ENCODE results near the gene DGKD. TPM values are rescaled to one million over a fixed set of nuclear protein-coding genes. Genes with fewer than 3 reads are reported as not detected.

Gene DGKD
- total RNA-seq, 1 donor from 2014 or later: 49.5 TPM

GRCh38 chr2:233499928-233500327 lies 145.6 kb downstream of the DGKD start:
- no peak for DNase-seq (ENCODE audit: low spot score, unreplicated experiment)
- peaks cover 31% of the 10 kb centered on the region for H3K36me3 Mint-ChIP-seq (ENCODE audit: insufficient read depth)
- TF ChIP-seq CTCF (IDR thresholded peaks at IDR 0.05; ENCODE audit: unreplicated experiment): no peak
- no peak overlapping the region for H3K27ac Mint-ChIP-seq
- H3K4me3 Mint-ChIP-seq (ENCODE audit: low read depth): no peak overlapping the region
- no peaks in the 10 kb centered on the region for H3K27me3 Mint-ChIP-seq
- H3K4me1 Mint-ChIP-seq (ENCODE audit: low read depth): no peaks in the 10 kb centered on the region
- H3K9me3 Mint-ChIP-seq (ENCODE audit: low read depth): peaks cover 23% of the 10 kb centered on the region

- Mint-ChIP-seq H3K27ac (no peak overlapping the region), H3K27me3 (no peaks in the 10 kb centered on the region), H3K9me3 (ENCODE audit: low read depth) (peaks cover 37% of the 10 kb centered on the region), H3K36me3 (ENCODE audit: insufficient read depth) (peaks cover 43% of the 10 kb centered on the region), H3K4me3 (ENCODE audit: low read depth) (no peak overlapping the region), H3K4me1 (ENCODE audit: low read depth) (no peaks in the 10 kb centered on the region)
- DNase-seq (ENCODE audit: low spot score, unreplicated experiment): no peak
- TF ChIP-seq CTCF (IDR thresholded peaks at IDR 0.05; ENCODE audit: unreplicated experiment): no peak
These were observed 147.1 kb downstream of the DGKD start for GRCh38 chr2:233501198-233502076.

- Mint-ChIP-seq H3K9me3 (ENCODE audit: low read depth) (peaks cover 37% of the 10 kb centered on the region), H3K27ac (no peak overlapping the region), H3K4me3 (ENCODE audit: low read depth) (no peak overlapping the region), H3K27me3 (no peaks in the 10 kb centered on the region), H3K4me1 (ENCODE audit: low read depth) (no peaks in the 10 kb centered on the region), H3K36me3 (ENCODE audit: insufficient read depth) (peaks cover 49% of the 10 kb centered on the region)
- DNase-seq (ENCODE audit: low spot score, unreplicated experiment): no peak
- TF ChIP-seq CTCF (IDR thresholded peaks at IDR 0.05; ENCODE audit: unreplicated experiment): no peak
These were observed 149.2 kb downstream of the DGKD start for GRCh38 chr2:233503481-233503880.

- TF ChIP-seq CTCF (IDR thresholded peaks at IDR 0.05; ENCODE audit: unreplicated experiment): no peak
- H3K27ac Mint-ChIP-seq: no peak overlapping the region
- no peaks in the 10 kb centered on the region for H3K4me1 Mint-ChIP-seq (ENCODE audit: low read depth)
- no peak for DNase-seq (ENCODE audit: low spot score, unreplicated experiment)
- H3K9me3 Mint-ChIP-seq (ENCODE audit: low read depth): peaks cover 37% of the 10 kb centered on the region
- peaks cover 49% of the 10 kb centered on the region for H3K36me3 Mint-ChIP-seq (ENCODE audit: insufficient read depth)
- no peak overlapping the region for H3K4me3 Mint-ChIP-seq (ENCODE audit: low read depth)
- H3K27me3 Mint-ChIP-seq: no peaks in the 10 kb centered on the region
These were observed 149.8 kb downstream of the DGKD start for GRCh38 chr2:233503947-233504637.

- Mint-ChIP-seq H3K4me1 (ENCODE audit: low read depth) (no peaks in the 10 kb centered on the region), H3K27ac (no peak overlapping the region), H3K9me3 (ENCODE audit: low read depth) (no peaks in the 10 kb centered on the region), H3K4me3 (ENCODE audit: low read depth) (no peak overlapping the region), H3K27me3 (no peaks in the 10 kb centered on the region), H3K36me3 (ENCODE audit: insufficient read depth) (peaks cover 17% of the 10 kb centered on the region)
- TF ChIP-seq CTCF (IDR thresholded peaks at IDR 0.05; ENCODE audit: unreplicated experiment): no peak
- no peak for DNase-seq (ENCODE audit: low spot score, unreplicated experiment)
These were observed 159.8 kb downstream of the DGKD start for GRCh38 chr2:233513953-233514655.

Measured in progenitor cell of endocrine pancreas (in vitro differentiated cells).